Ishikawa (cell line): Measurements from ENCODE around the gene RAX.

Source experiments
- CEBPB ChIP-seq: IDR thresholded peaks from 2 replicates; pipeline ENCODE4 v1.6.1; 2012
- CREB1 ChIP-seq: IDR thresholded peaks from 2 replicates; pipeline ENCODE4 v1.6.1; 2012; ENCODE audit warnings: low read depth
- EGR1 ChIP-seq: IDR thresholded peaks from 2 replicates; pipeline ENCODE4 v1.6.1; 2012
- EP300 ChIP-seq: IDR thresholded peaks from 2 replicates; pipeline ENCODE4 v1.6.1; 2012; ENCODE audit warnings: borderline replicate concordance
- FOXM1 ChIP-seq: IDR thresholded peaks from 2 replicates; pipeline ENCODE4 v1.6.1; 2012; ENCODE audit warnings: low read depth, borderline replicate concordance
- MAX ChIP-seq: IDR thresholded peaks from 2 replicates; pipeline ENCODE4 v1.6.1; 2012
- NFIC ChIP-seq: IDR thresholded peaks from 2 replicates; pipeline ENCODE4 v1.6.1; 2012
- RAD21 ChIP-seq: IDR thresholded peaks from 2 replicates; pipeline ENCODE4 v1.6.1; 2012; ENCODE audit warnings: low read depth
- REST ChIP-seq: IDR thresholded peaks from 2 replicates; pipeline ENCODE4 v1.6.1; 2012; ENCODE audit warnings: low read depth, mild to moderate bottlenecking
- TAF1 ChIP-seq: IDR thresholded peaks from 2 replicates; pipeline ENCODE4 v1.6.1; 2012; ENCODE audit warnings: low read depth, mild to moderate bottlenecking
- TCF12 ChIP-seq: IDR thresholded peaks from 2 replicates; pipeline ENCODE4 v1.6.1; 2012; ENCODE audit warnings: low read depth
- TEAD4 ChIP-seq: IDR thresholded peaks from 2 replicates; pipeline ENCODE4 v1.6.1; 2012
- USF1 ChIP-seq: IDR thresholded peaks from 2 replicates; pipeline ENCODE4 v1.6.1; 2012
- YY1 ChIP-seq: IDR thresholded peaks from 2 replicates; pipeline ENCODE4 v1.6.1; 2012; ENCODE audit warnings: low read depth
- ZBTB7A ChIP-seq: IDR thresholded peaks from 2 replicates; pipeline ENCODE4 v1.6.1; 2012; ENCODE audit warnings: low read depth

The RAX gene

GRCh38 chr18:59272891-59273758, at the start of gene RAX:
RAX (minus strand) TSS chr18:59273454; CDS start chr18:59273206, 248 bp downstream.
- TF ChIP-seq REST (no peak), YY1 (no peak), TEAD4 (no peak), MAX (no peak), EP300 (no peak), CEBPB (no peak), USF1 (no peak), FOXM1 (no peak), TCF12 (no peak), TAF1 (no peak), EGR1 (no peak), NFIC (no peak), RAD21 (no peak), CREB1 (no peak), ZBTB7A (no peak)

- TF ChIP-seq REST: no peak
- TF ChIP-seq TAF1: no peak
- TF ChIP-seq RAD21: no peak
- TF ChIP-seq TEAD4: no peak
- TF ChIP-seq EGR1: no peak
- TF ChIP-seq ZBTB7A: no peak
- TF ChIP-seq YY1: no peak
- TF ChIP-seq FOXM1: no peak
- TF ChIP-seq CREB1: no peak
- no peak for TF ChIP-seq NFIC
- no peak for TF ChIP-seq USF1
- TF ChIP-seq TCF12: no peak
- TF ChIP-seq CEBPB: no peak
- TF ChIP-seq EP300: no peak
- TF ChIP-seq MAX: no peak
Observed at GRCh38 chr18:59318460-59319050, 45.3 kb upstream of the RAX start, which contains the start of gene CPLX4. CPLX4 (minus strand) TSS chr18:59318649; CDS start chr18:59318462, 187 bp downstream.

GRCh38 chr18:59311631-59312030, 38.4 kb upstream of the RAX start:
- TF ChIP-seq YY1 (no peak), EGR1 (no peak), USF1 (no peak), TAF1 (no peak), MAX (no peak), NFIC (no peak), FOXM1 (no peak), EP300 (no peak), ZBTB7A (no peak), CREB1 (no peak), TEAD4 (no peak), CEBPB (no peak), TCF12 (no peak), RAD21 (no peak), REST (no peak)
